Upper lobe of left lung (tissue), 4 donors: ENCODE results near the gene GPR84.

ENCODE experiments used
- EP300 ChIP-seq, 4 donors: sonication (generic); formaldehyde crosslinking; IDR thresholded peaks; one replicate each; pipeline ENCODE4 v1.5.1; 2017; ENCODE audit warnings: antibody characterized with exemption in 4 of 4, control low read depth in 2 of 4
- POLR2A ChIP-seq, 4 donors: fragments of 450-650 bp; IDR thresholded peaks; one replicate each; pipeline ENCODE4 v1.5.1; 2016 to 2017; ENCODE audit warnings: antibody characterized with exemption in 4 of 4, mild to moderate bottlenecking in 2 of 4
- POLR2AphosphoS5 ChIP-seq, 2 donors: sonication (generic); formaldehyde crosslinking; IDR thresholded peaks; one replicate each; pipeline ENCODE4 v1.5.1; 2017; ENCODE audit warnings: antibody characterized with exemption in 2 of 2
- TF ChIP-seq, protein P1 (sequence below), 6 experiments: fragments of 450-650 bp in 4 of 6; fragments of 200-600 bp in 2 of 6; sonication (generic) in 2 of 6; IDR thresholded peaks; one replicate each; pipeline ENCODE4 v1.5.1; 2016 to 2019; ENCODE audit warnings: antibody characterized with exemption in 6 of 6

DNA sequence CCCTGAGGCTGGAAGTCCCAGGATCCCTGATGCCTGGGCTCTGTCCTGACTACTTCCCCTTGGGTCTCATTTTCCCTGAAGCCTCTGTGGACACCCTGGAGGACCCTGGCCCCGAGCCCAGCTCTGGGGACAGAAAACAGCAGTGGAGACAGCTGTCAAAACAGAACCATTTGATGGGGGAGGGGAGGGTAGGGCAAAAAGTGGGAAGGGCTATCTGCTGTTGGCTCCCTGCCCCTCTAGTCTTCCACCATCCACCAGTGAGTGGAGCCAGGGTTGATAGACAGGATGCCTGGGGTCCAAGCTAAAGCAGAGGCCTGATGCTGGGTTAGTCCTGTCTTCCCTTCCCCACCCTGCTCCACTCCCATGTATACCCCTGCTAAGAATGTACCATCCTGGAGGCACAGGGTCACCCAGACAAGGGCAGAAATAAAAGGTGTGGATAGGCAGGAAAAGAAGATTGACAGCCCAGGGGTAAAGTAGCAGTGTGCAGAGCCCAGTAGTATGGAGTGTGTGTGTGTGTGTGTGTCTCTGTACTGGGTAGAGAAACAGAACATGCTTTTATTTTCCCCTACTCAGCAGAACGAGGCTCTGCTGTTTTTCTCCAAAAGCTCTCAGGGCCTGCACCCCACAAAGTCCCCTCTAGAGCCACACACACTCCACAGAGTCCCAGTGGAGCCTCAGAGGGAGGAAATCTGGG is 10.4 kb upstream of the GPR84 start:
- TF ChIP-seq, protein P1, sequence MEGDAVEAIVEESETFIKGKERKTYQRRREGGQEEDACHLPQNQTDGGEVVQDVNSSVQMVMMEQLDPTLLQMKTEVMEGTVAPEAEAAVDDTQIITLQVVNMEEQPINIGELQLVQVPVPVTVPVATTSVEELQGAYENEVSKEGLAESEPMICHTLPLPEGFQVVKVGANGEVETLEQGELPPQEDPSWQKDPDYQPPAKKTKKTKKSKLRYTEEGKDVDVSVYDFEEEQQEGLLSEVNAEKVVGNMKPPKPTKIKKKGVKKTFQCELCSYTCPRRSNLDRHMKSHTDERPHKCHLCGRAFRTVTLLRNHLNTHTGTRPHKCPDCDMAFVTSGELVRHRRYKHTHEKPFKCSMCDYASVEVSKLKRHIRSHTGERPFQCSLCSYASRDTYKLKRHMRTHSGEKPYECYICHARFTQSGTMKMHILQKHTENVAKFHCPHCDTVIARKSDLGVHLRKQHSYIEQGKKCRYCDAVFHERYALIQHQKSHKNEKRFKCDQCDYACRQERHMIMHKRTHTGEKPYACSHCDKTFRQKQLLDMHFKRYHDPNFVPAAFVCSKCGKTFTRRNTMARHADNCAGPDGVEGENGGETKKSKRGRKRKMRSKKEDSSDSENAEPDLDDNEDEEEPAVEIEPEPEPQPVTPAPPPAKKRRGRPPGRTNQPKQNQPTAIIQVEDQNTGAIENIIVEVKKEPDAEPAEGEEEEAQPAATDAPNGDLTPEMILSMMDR (IDR thresholded peaks at IDR 0.05), result no peak
- TF ChIP-seq POLR2AphosphoS5 (IDR thresholded peaks at IDR 0.05) (no peak), POLR2A (IDR thresholded peaks at IDR 0.05) (no peak), EP300 (IDR thresholded peaks at IDR 0.05) (no peak)
